Osteoblast (primary cell): ENCODE data around the gene ENOX1. TPM values are rescaled to one million over a fixed set of nuclear protein-coding genes. Genes with fewer than 3 reads are reported as not detected.
A peak's percentile ranks its signal among the peaks of the same experiment; 100 is the strongest.

Experiments
- DNase-seq: peaks from one replicate; pipeline ENCODE4 v3.0.0; 2011; ENCODE audit warnings: low spot score, mixed read lengths; ENCODE audit not compliant: insufficient read length; ENCODE audit errors: missing footprints
- H2AFZ ChIP-seq: 2 replicates; pipeline ENCODE4 v1.6.0; 2011; ENCODE audit warnings: mild to moderate bottlenecking, low read length
- H3K27ac ChIP-seq: 2 replicates; pipeline ENCODE4 v1.5.1; 2011; ENCODE audit warnings: mild to moderate bottlenecking, low read depth, low read length, moderate library complexity
- H3K27me3 ChIP-seq: 2 replicates; pipeline ENCODE4 v1.6.0; 2012; ENCODE audit warnings: mild to moderate bottlenecking, control low read depth, inconsistent platforms, low read length, moderate library complexity; ENCODE audit not compliant: insufficient read depth
- H3K36me3 ChIP-seq: 2 replicates; pipeline ENCODE4 v1.5.1; 2011; ENCODE audit warnings: mild to moderate bottlenecking, low read length, control low read depth, moderate library complexity; ENCODE audit not compliant: insufficient read depth
- H3K4me1 ChIP-seq: 2 replicates; pipeline ENCODE4 v1.5.1; 2011; ENCODE audit warnings: mild to moderate bottlenecking, low read length, control low read depth, moderate library complexity; ENCODE audit not compliant: insufficient read depth
- H3K4me2 ChIP-seq: 2 replicates; pipeline ENCODE4 v1.6.0; 2011; ENCODE audit warnings: mild to moderate bottlenecking, low read length; ENCODE audit not compliant: insufficient read depth
- H3K4me3 ChIP-seq: fragments of 200-600 bp; sonication (generic); 3 replicates; pipeline ENCODE4 v1.5.1; 2012; ENCODE audit warnings: mild to moderate bottlenecking, low read length, inconsistent platforms; ENCODE audit not compliant: insufficient read depth
- H3K79me2 ChIP-seq: 2 replicates; pipeline ENCODE4 v1.6.0; 2012; ENCODE audit warnings: mild to moderate bottlenecking, low read length, control low read depth, inconsistent platforms; ENCODE audit not compliant: insufficient read depth
- H3K9me3 ChIP-seq: 2 replicates; pipeline ENCODE4 v1.5.1; 2011; ENCODE audit warnings: low read depth, low read length, control low read depth
- H4K20me1 ChIP-seq: 2 replicates; pipeline ENCODE4 v1.6.0; 2012; ENCODE audit warnings: mild to moderate bottlenecking, low read length, control low read depth; ENCODE audit not compliant: insufficient read depth
- total RNA-seq: library from RNA; depleted of rRNA; stranded (reverse); fragments of >200 nt; gene quantifications from 2 replicates; pipeline ENCODE4 v1.2.3, GENCODE V29; 2012
- TF ChIP-seq, protein P1 (sequence below): IDR thresholded peaks from 2 replicates; pipeline ENCODE4 v1.5.1; 2011; ENCODE audit warnings: mild to moderate bottlenecking, low read depth, low read length, moderate library complexity; ENCODE audit errors: extremely low read depth

ENOX1 gene
- total RNA-seq, 1 donor, result 5.4 TPM

DNA sequence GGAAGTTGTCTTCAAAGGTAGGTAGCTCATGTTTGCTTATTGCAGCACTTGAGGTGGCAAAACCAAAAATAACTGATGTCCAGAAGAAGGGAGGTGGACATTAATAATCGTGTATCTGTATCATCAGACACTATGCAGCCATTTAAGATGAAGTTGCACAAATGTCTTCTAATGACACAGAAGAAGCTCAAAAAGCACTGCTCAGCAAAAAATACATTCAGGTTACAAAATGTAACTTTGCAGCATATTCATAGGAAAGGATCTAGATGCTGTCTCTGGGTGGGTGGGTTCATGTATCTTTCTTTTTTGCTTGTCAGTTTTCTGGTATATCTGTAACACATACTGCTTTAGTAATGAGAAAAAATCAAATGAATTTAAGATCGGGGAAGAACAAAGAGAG lies 515.6 kb downstream of the ENOX1 start:
- no peak for DNase-seq
- Histone ChIP-seq H2AFZ (no peak overlapping the region), H3K36me3 (no peaks in the 10 kb centered on the region), H4K20me1 (no peaks in the 10 kb centered on the region), H3K4me1 (peaks cover 36% of the 10 kb centered on the region), H3K4me3 (no peak overlapping the region), H3K4me2 (no peak overlapping the region), H3K79me2 (no peaks in the 10 kb centered on the region), H3K27me3 (no peaks in the 10 kb centered on the region), H3K27ac (no peak overlapping the region), H3K9me3 (no peaks in the 10 kb centered on the region)
- TF ChIP-seq, protein P1, sequence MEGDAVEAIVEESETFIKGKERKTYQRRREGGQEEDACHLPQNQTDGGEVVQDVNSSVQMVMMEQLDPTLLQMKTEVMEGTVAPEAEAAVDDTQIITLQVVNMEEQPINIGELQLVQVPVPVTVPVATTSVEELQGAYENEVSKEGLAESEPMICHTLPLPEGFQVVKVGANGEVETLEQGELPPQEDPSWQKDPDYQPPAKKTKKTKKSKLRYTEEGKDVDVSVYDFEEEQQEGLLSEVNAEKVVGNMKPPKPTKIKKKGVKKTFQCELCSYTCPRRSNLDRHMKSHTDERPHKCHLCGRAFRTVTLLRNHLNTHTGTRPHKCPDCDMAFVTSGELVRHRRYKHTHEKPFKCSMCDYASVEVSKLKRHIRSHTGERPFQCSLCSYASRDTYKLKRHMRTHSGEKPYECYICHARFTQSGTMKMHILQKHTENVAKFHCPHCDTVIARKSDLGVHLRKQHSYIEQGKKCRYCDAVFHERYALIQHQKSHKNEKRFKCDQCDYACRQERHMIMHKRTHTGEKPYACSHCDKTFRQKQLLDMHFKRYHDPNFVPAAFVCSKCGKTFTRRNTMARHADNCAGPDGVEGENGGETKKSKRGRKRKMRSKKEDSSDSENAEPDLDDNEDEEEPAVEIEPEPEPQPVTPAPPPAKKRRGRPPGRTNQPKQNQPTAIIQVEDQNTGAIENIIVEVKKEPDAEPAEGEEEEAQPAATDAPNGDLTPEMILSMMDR, result no peak

DNA sequence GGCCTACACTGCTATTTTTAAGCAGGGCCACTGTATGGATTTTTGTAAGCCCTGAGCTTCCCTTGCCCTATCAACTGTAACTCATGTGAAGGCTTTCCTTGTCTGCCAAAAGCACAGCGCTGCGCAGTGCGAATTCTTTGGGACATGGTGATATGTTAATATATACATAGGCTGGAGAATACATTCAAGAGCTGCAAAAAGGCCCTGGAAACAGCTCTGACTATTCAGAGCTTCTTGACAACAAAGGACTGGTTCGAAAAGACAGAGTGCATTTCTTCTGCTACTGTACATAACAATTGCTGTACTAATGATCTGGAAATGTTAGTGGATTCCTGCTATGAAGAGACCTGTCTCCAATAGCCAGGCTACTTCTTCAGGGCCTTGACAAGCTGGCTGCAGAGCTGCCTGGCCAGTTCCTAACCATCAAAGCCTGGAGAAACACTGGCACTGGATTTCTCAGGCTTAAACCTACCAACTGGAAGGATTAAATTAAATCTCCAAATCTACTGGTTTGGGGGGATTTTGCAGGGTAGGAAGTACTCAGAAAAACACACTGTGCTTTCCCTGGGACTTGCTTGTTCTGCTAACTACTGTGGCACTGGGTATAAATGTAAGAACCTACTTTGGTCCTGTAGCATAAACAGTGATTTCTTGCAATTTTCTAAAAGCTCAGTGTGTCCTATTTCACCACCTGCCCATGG lies 516.5 kb downstream of the ENOX1 start:
- Histone ChIP-seq H3K9me3 (no peaks in the 10 kb centered on the region), H3K36me3 (no peaks in the 10 kb centered on the region), H3K27ac (peak overlapping the region; percentile 78), H2AFZ (peak overlapping the region; percentile 14), H3K4me1 (peaks cover 36% of the 10 kb centered on the region), H4K20me1 (no peaks in the 10 kb centered on the region), H3K4me3 (no peak overlapping the region), H3K4me2 (no peak overlapping the region), H3K27me3 (no peaks in the 10 kb centered on the region), H3K79me2 (no peaks in the 10 kb centered on the region)
- DNase-seq, result no peak
- TF ChIP-seq, protein P1, result no peak

DNA sequence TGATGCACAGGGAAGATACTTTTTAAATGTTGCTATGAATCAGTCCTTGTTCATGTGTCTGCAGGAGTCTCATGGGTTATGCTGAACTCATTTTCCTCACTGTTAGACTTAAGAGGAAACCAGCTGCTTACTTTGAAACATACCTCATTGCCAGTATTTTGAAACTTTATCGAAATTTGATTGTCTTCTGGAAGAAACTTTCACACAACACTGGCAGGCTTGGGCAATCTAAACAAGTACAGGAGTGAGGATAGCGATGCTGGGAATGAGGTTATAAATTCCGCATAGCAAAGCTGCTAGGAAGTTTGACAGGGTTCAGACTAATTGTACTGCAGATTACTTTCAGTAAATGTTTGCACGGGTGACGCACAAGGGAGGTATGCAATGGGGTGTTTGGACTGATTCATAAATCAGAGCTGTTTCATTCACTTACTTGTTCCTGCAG lies 517.7 kb downstream of the ENOX1 start:
- Histone ChIP-seq H3K4me1 (peaks cover 36% of the 10 kb centered on the region), H3K4me2 (peak overlapping the region; percentile 77), H3K27me3 (no peaks in the 10 kb centered on the region), H3K4me3 (peak overlapping the region; percentile 33), H2AFZ (peak overlapping the region; percentile 22), H3K27ac (peak overlapping the region; percentile 78), H3K36me3 (no peaks in the 10 kb centered on the region), H3K9me3 (no peaks in the 10 kb centered on the region), H3K79me2 (no peaks in the 10 kb centered on the region), H4K20me1 (no peaks in the 10 kb centered on the region)
- TF ChIP-seq, protein P1, result no peak
- peak; percentile 55 for DNase-seq

DNA sequence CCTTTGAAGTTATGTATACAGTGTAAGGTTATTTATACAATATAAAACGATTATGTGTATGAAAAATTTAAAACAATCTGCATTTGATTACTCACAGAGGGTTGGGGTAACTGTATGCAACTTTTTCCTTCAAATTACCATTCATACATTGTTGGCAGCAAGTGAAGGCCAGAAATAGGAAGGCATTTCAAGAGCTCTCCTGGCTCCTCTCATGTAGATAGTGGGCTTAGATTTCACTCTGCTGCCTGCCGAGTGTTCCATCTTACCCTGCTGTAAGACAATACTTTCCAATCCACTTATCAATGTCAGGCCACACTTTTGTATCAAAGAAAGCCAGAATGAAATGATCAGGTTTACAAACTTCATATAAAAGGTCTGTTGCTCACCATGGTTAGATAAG lies 518.1 kb downstream of the ENOX1 start:
- no peaks in the 10 kb centered on the region for H3K36me3 ChIP-seq
- H3K79me2 ChIP-seq, result no peaks in the 10 kb centered on the region
- H3K4me1 ChIP-seq, result peaks cover 36% of the 10 kb centered on the region
- no peak overlapping the region for H2AFZ ChIP-seq
- DNase-seq, result no peak
- TF ChIP-seq, protein P1, result no peak
- no peaks in the 10 kb centered on the region for H4K20me1 ChIP-seq
- no peaks in the 10 kb centered on the region for H3K27me3 ChIP-seq
- peak overlapping the region; percentile 78 for H3K27ac ChIP-seq
- no peaks in the 10 kb centered on the region for H3K9me3 ChIP-seq
- H3K4me3 ChIP-seq, result peak overlapping the region; percentile 33
- peak overlapping the region; percentile 77 for H3K4me2 ChIP-seq
